K562 (cell line): Measurements from ENCODE around the gene SLC2A9. TPM values are rescaled to one million over a fixed set of nuclear protein-coding genes. Genes with fewer than 3 reads are reported as not detected.

Source experiments
- BRD4 ChIP-seq: fragments of 200-600 bp; sonication (generic); IDR thresholded peaks from 2 replicates; pipeline ENCODE4 v1.6.1; 2017; ENCODE audit warnings: inconsistent platforms
- GTF3C2 ChIP-seq: IDR thresholded peaks from 3 replicates; pipeline ENCODE4 v1.6.1; 2011; ENCODE audit warnings: borderline replicate concordance, mild to moderate bottlenecking, moderate library complexity; ENCODE audit not compliant: insufficient read length; ENCODE audit errors: extremely low read depth
- JUNB ChIP-seq: fragments of 450-650 bp; formaldehyde crosslinking; conservative IDR thresholded peaks from 2 replicates; pipeline ENCODE4 v1.4.0; 2020; ENCODE audit warnings: mild to moderate bottlenecking
- KHSRP ChIP-seq: fragments of 450-650 bp; IDR thresholded peaks from 2 replicates; pipeline ENCODE4 v1.6.1; 2017
- KLF16 ChIP-seq: IDR thresholded peaks from 2 replicates; pipeline ENCODE4 v1.6.1; 2016; ENCODE audit warnings: antibody characterized with exemption
- L3MBTL2 ChIP-seq: fragments of 450-650 bp; IDR thresholded peaks from 2 replicates; pipeline ENCODE4 v1.6.1; 2016; ENCODE audit warnings: mild to moderate bottlenecking, moderate library complexity
- LARP7 ChIP-seq: fragments of 450-650 bp; IDR thresholded peaks from 2 replicates; pipeline ENCODE4 v1.6.1; 2016
- NR0B1 ChIP-seq: fragments of 450-650 bp; IDR thresholded peaks from one replicate; pipeline ENCODE4 v1.6.1; 2018; ENCODE audit warnings: mild to moderate bottlenecking, moderate library complexity; ENCODE audit not compliant: partially characterized antibody
- NRF1 ChIP-seq, 2 experiments: fragments of 450-650 bp; IDR thresholded peaks in 1 of 2; conservative IDR thresholded peaks in 1 of 2; 2 replicates each; pipeline ENCODE4 v1.6.1; 2014; ENCODE audit warnings: mild to moderate bottlenecking in 2 of 2
- PHF21A ChIP-seq: fragments of 450-650 bp; IDR thresholded peaks from 2 replicates; pipeline ENCODE4 v1.6.1; 2017; ENCODE audit warnings: low read depth, borderline replicate concordance
- POLR2AphosphoS2 ChIP-seq: IDR thresholded peaks from 2 replicates; pipeline ENCODE4 v1.6.1; 2012; ENCODE audit warnings: low read length, improper control_type of control experiment
- RFX5 ChIP-seq: IDR thresholded peaks from 2 replicates; pipeline ENCODE4 v1.6.1; 2011; ENCODE audit warnings: low read depth, mild to moderate bottlenecking, improper control_type of control experiment, low read length
- SRSF3 ChIP-seq: fragments of 200-400 bp; formaldehyde crosslinking; IDR thresholded peaks from 2 replicates; pipeline ENCODE4 v1.6.1; 2016; ENCODE audit warnings: mild to moderate bottlenecking, low read length, moderate library complexity; ENCODE audit not compliant: insufficient read depth
- ZBTB2 ChIP-seq: fragments of 450-650 bp; IDR thresholded peaks from 2 replicates; pipeline ENCODE4 v1.6.1; 2016; ENCODE audit warnings: antibody characterized with exemption
- ZBTB34 ChIP-seq: fragments of 250-450 bp; sonication (Bioruptor Pico); IDR thresholded peaks from 2 replicates; pipeline ENCODE4 v1.8.0; 2021; ENCODE audit warnings: mild to moderate bottlenecking, moderate library complexity
- ZHX1 ChIP-seq: fragments of 150-350 bp; conservative IDR thresholded peaks from 2 replicates; pipeline ENCODE4 v1.6.1; 2014; ENCODE audit warnings: low read length
- ZNF589 ChIP-seq: fragments of 200-800 bp; sonication (Bioruptor generic); IDR thresholded peaks from 2 replicates; pipeline ENCODE4 v1.6.1; 2016; ENCODE audit warnings: low read depth, missing genetic modification characterization, missing compliant biosample characterization
- ZNF77 ChIP-seq: fragments of 250-450 bp; sonication (Bioruptor Pico); IDR thresholded peaks from 2 replicates; pipeline ENCODE4 v1.5.0; 2020
- polyA plus RNA-seq, 8 experiments: library from polyadenylated mRNA; depleted of rRNA in 4 of 8; stranded (reverse) in 5 of 8; unstranded in 3 of 8; fragments of >200 nt; fragmentation: Nextera tagmentation in 2 of 8; fragmentation: Illumina TruSeq in 1 of 8; extraction: Ambion mirVana in 2 of 8; extraction: Trizol in 1 of 8; gene quantifications; 2 replicates each; pipeline versions ENCODE4 v1.2.1 to v1.2.3, GENCODE V29; 2011 to 2014; ENCODE audit warnings: inconsistent platforms in 1 of 8, missing spikeins in 1 of 8
- total RNA-seq, 7 experiments: library from RNA; depleted of rRNA in 6 of 7; stranded (reverse); fragments of >200 nt in 6 of 7; fragmentation: Illumina TruSeq in 2 of 7; extraction: Trizol in 2 of 7; gene quantifications; 2 replicates each; pipeline versions ENCODE4 v1.2.1 to v1.2.3, GENCODE V29; 2011 to 2021; ENCODE audit warnings: low replicate concordance in 1 of 7

SLC2A9 gene
- total and polyA plus RNA-seq, 9 of the 15 experiments (the other 6 are each of a cell fraction or from before 2014, with no cell fraction given) = 0.15 to 1.9 (median 0.76) TPM

- TF ChIP-seq ZHX1 (no peak; the same call in 1 of the 2 replicates), L3MBTL2 (peak; percentile 98), ZNF77 (CRISPR knock-in tag) (no peak), GTF3C2 (no peak), KLF16 (peak; percentile 56), LARP7 (no peak), SRSF3 (no peak), NR0B1 (no peak), RFX5 (no peak), POLR2AphosphoS2 (no peak), ZBTB2 (no peak), ZNF589 (CRISPR knock-in tag) (peak; percentile 18; the same call in 1 of the 2 replicates), JUNB (CRISPR knock-in tag) (no peak), KHSRP (no peak), PHF21A (0 out of 2 replicates have a peak, but pooled peaks have one; percentile 59), ZBTB34 (CRISPR knock-in tag) (no peak), BRD4 (no peak), NRF1 (conservative IDR thresholded peaks at IDR 0.05 in 1 of 2, IDR thresholded peaks at IDR 0.05 in 1 of 2) (peak; percentile 88 to 90)
These were observed 2.4 kb downstream of the SLC2A9 start (continued) for GRCh38 chr4:10018818-10019461.
